ENCODE results near the gene ABCA4. TPM values are rescaled to one million over a fixed set of nuclear protein-coding genes. Genes with fewer than 3 reads are reported as not detected.

The ABCA4 gene
- total and polyA plus RNA-seq, 7 donors, result 0.14 to 1.1 (median 0.16) TPM; not detected in 2

GRCh38 chr1:94011709-94012595 lies 109.0 kb downstream of the ABCA4 start:
- Histone ChIP-seq H3K27ac (no peak overlapping the region), H3K27me3 (no peaks in the 10 kb centered on the region), H3K4me1 (no peaks in the 10 kb centered on the region), H3K9me3 (no peaks in the 10 kb centered on the region), H3K4me3 (no peak overlapping the region), H3K36me3 (no peaks in the 10 kb centered on the region)
- TF ChIP-seq, protein P1, sequence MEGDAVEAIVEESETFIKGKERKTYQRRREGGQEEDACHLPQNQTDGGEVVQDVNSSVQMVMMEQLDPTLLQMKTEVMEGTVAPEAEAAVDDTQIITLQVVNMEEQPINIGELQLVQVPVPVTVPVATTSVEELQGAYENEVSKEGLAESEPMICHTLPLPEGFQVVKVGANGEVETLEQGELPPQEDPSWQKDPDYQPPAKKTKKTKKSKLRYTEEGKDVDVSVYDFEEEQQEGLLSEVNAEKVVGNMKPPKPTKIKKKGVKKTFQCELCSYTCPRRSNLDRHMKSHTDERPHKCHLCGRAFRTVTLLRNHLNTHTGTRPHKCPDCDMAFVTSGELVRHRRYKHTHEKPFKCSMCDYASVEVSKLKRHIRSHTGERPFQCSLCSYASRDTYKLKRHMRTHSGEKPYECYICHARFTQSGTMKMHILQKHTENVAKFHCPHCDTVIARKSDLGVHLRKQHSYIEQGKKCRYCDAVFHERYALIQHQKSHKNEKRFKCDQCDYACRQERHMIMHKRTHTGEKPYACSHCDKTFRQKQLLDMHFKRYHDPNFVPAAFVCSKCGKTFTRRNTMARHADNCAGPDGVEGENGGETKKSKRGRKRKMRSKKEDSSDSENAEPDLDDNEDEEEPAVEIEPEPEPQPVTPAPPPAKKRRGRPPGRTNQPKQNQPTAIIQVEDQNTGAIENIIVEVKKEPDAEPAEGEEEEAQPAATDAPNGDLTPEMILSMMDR (IDR thresholded peaks at IDR 0.05), result no peak
- DNase-seq, result no peak
- intact Hi-C loops (cut with DNase I), result no loop called here
- 66 to 87% methylated on average over 6 of the region's 6 CpGs for WGBS, 2 donors

GRCh38 chr1:94011129-94011528 lies 109.8 kb downstream of the ABCA4 start:
- 86 to 89% methylated on average over 8 of the region's 8 CpGs for WGBS, 2 donors

GRCh38 chr1:94009304-94009703 lies 111.6 kb downstream of the ABCA4 start:
- H3K36me3 ChIP-seq, result no peaks in the 10 kb centered on the region
- H3K4me3 ChIP-seq, result no peak overlapping the region
- intact Hi-C loops (cut with DNase I), result no loop called here
- no peaks in the 10 kb centered on the region for H3K27me3 ChIP-seq
- no peaks in the 10 kb centered on the region for H3K9me3 ChIP-seq
- no peak for TF ChIP-seq POLR2A (IDR thresholded peaks at IDR 0.05)
- TF ChIP-seq POLR2AphosphoS5 (IDR thresholded peaks at IDR 0.05), result no peak
- TF ChIP-seq, protein P1 (IDR thresholded peaks at IDR 0.05), result no peak
- no peak for TF ChIP-seq EP300 (IDR thresholded peaks at IDR 0.05)
- no peaks in the 10 kb centered on the region for H3K4me1 ChIP-seq
- H3K27ac ChIP-seq, result no peak overlapping the region
- DNase-seq, result no peak
- WGBS, 2 donors, result 93 to 95% methylated on average over 3 of the region's 3 CpGs

More at GRCh38 chr1:94011129-94011528, 109.8 kb downstream of the ABCA4 start:
- no peak overlapping the region for H3K27ac ChIP-seq
- intact Hi-C loops (cut with DNase I), result no loop called here
- H3K4me1 ChIP-seq, result no peaks in the 10 kb centered on the region
- no peaks in the 10 kb centered on the region for H3K9me3 ChIP-seq
- no peaks in the 10 kb centered on the region for H3K27me3 ChIP-seq
- TF ChIP-seq POLR2A (IDR thresholded peaks at IDR 0.05) (no peak), EP300 (IDR thresholded peaks at IDR 0.05) (no peak), POLR2AphosphoS5 (IDR thresholded peaks at IDR 0.05) (no peak)
- TF ChIP-seq, protein P1 (IDR thresholded peaks at IDR 0.05), result no peak
- H3K4me3 ChIP-seq, result no peak overlapping the region
- DNase-seq, result no peak
- no peaks in the 10 kb centered on the region for H3K36me3 ChIP-seq

- Histone ChIP-seq H3K4me1 (no peaks in the 10 kb centered on the region), H3K9me3 (no peaks in the 10 kb centered on the region), H3K27ac (no peak overlapping the region), H3K27me3 (no peaks in the 10 kb centered on the region), H3K36me3 (no peaks in the 10 kb centered on the region), H3K4me3 (no peak overlapping the region)
- WGBS, 2 donors, result 65 to 91% methylated on average over 2 of the region's 2 CpGs
- intact Hi-C loops (cut with DNase I), result no loop called here
- TF ChIP-seq POLR2AphosphoS5 (IDR thresholded peaks at IDR 0.05) (no peak), POLR2A (IDR thresholded peaks at IDR 0.05) (no peak), EP300 (IDR thresholded peaks at IDR 0.05) (no peak)
- TF ChIP-seq, protein P1 (IDR thresholded peaks at IDR 0.05), result no peak
- no peak for DNase-seq
These were observed 114.3 kb downstream of the ABCA4 start for GRCh38 chr1:94006604-94007003.
